Measurements from ENCODE around the gene CCDC57. TPM values are rescaled to one million over a fixed set of nuclear protein-coding genes. Genes with fewer than 3 reads are reported as not detected.
A peak's percentile ranks its signal among the peaks of the same experiment; 100 is the strongest.

CCDC57 gene
- total RNA-seq, 1 donor from 2014 or later, result 56.6 TPM

DNA sequence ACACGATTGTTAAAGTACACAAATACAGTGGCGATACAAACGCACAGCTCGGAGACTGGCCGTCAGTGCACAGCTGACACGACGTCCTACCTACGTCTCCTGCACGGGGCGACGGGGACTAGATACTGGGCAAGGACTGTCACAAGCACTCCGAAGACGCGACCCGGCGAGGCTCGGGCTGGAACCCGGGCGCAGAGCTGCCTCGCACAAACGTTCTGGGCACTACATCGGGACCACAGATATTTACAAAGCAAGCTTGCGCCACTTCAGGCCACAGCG, 30.0 kb upstream of the CCDC57 start:
- no peak overlapping the region for H3K27ac Mint-ChIP-seq
- no peaks in the 10 kb centered on the region for H3K9me3 Mint-ChIP-seq
- DNase-seq (no peak), ATAC-seq (ENCODE audit: low read depth) (no peak)
- intact Hi-C loops (cut with micrococcal nuclease), result no loop called here
- ChIA-PET CTCF (interaction anchor here (1.2 kb wide), 1 partner anchor 78 kb away, joined by 3 read pairs; no protein-coding TSS in a partner anchor), POLR2A (interaction anchor here (1.0 to 1.3 kb wide), 2 partner anchors 14 to 60 kb away, joined by 3 read pairs; partner anchors contain the start of gene SLC16A3)
- peaks cover 62% of the 10 kb centered on the region for H3K36me3 Mint-ChIP-seq (ENCODE audit: low read depth)
- H3K4me1 Mint-ChIP-seq, result peaks cover 41% of the 10 kb centered on the region
- H3K27me3 Mint-ChIP-seq, result no peaks in the 10 kb centered on the region
- no peak overlapping the region for H3K4me3 Mint-ChIP-seq
- TF ChIP-seq, protein P1, sequence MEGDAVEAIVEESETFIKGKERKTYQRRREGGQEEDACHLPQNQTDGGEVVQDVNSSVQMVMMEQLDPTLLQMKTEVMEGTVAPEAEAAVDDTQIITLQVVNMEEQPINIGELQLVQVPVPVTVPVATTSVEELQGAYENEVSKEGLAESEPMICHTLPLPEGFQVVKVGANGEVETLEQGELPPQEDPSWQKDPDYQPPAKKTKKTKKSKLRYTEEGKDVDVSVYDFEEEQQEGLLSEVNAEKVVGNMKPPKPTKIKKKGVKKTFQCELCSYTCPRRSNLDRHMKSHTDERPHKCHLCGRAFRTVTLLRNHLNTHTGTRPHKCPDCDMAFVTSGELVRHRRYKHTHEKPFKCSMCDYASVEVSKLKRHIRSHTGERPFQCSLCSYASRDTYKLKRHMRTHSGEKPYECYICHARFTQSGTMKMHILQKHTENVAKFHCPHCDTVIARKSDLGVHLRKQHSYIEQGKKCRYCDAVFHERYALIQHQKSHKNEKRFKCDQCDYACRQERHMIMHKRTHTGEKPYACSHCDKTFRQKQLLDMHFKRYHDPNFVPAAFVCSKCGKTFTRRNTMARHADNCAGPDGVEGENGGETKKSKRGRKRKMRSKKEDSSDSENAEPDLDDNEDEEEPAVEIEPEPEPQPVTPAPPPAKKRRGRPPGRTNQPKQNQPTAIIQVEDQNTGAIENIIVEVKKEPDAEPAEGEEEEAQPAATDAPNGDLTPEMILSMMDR (IDR thresholded peaks at IDR 0.05), result no peak

DNA sequence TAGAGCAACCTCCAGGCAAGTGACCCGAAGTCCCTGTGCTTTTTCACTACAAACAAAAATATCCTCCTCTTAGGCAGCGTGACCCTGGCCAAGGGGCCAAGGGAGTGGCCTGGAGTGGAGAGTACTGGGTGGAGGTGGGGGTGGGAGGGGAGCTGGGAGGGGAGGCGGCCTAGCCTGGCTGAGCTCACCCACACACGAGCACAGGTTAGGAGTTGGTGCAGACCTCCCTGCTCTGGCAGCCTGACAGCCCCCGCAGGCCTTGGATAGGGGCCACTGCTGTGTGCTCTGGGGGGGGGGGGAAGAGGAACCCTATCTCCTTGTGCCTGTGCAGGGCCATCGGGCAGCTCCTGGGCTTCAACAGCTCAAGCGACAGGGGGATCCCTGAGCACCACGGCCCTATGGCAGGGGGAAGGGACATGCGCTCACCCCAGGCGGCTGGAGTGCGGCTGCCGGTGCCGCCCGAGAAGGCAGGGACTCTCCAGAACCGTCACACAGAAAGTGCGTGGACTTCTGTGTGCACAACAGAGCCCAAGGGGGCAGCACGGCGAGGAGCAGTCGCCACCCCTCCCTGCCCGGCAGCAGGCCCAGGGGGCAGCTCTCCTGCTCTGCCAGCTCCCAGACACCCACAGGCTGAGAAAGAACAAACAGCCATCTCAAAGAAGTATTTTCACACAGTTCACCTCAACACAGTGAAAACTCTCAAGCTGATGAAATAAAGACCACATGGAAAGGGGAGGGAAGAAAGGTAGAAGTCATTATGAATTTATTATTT, 29.5 kb upstream of the CCDC57 start:
- Mint-ChIP-seq H3K36me3 (ENCODE audit: low read depth) (peaks cover 61% of the 10 kb centered on the region), H3K27ac (no peak overlapping the region), H3K4me1 (peaks cover 41% of the 10 kb centered on the region), H3K4me3 (no peak overlapping the region), H3K27me3 (no peaks in the 10 kb centered on the region), H3K9me3 (no peaks in the 10 kb centered on the region)
- CTCF ChIA-PET, result interaction anchor here (0.9 to 1.2 kb wide), 2 partner anchors 36 to 79 kb away, joined by 3 read pairs; no protein-coding TSS in a partner anchor
- POLR2A ChIA-PET, result interaction anchor here (0.9 to 1.4 kb wide), 5 partner anchors 13 to 64 kb away, joined by 3 to 7 read pairs (median 3); partner anchors contain the start of gene SLC16A3
- intact Hi-C loops (cut with micrococcal nuclease), result no loop called here
- no peak for ATAC-seq (ENCODE audit: low read depth)
- TF ChIP-seq, protein P1 (IDR thresholded peaks at IDR 0.05), result no peak
- DNase-seq, result no peak

DNA sequence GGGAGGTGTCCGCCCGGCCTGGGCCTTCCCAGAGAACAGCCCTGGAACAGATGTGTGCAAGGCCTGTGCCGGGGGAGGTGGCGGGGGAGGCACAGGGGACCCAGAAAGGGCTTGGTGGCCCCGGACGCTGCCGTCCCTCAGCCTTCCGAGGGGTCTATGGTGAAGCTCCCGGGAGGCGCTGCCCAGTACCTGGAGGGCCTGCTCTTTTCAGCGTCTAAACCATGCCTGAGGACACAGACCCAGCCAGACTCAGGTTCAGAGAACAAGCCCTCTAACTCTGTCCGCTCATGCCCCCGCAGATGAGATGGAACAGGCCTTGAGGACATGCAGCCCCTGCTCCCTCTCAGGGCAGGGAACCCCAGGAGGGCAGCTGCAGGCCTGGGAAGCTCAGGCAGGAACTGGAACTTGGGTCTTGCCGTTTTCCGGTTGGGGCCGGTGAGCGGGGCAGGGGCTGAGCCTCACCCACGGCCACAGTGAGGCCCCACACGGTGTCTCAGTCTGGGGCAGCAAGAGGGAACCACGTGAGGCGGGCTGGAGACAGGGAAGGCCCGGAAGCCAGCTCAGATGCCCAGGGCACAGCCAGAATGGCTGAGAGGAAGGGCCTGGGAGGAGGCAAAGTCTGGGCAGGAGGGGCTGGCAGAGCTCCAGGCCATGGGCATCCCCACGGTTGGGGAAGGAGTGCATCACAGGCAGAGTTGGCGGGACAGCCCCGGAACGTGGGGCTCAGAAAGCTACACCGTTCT, 28.7 kb upstream of the CCDC57 start:
- Mint-ChIP-seq H3K9me3 (no peaks in the 10 kb centered on the region), H3K27ac (no peak overlapping the region), H3K27me3 (no peaks in the 10 kb centered on the region), H3K4me3 (peak overlapping the region; percentile 11), H3K4me1 (peaks cover 37% of the 10 kb centered on the region), H3K36me3 (ENCODE audit: low read depth) (peaks cover 53% of the 10 kb centered on the region)
- intact Hi-C loops (cut with micrococcal nuclease), result no loop called here
- POLR2A ChIA-PET, result interaction anchor here (0.7 to 1.4 kb wide), 5 partner anchors 13 to 1018 kb away, joined by 3 to 7 read pairs (median 3); partner anchors contain the start of gene SLC16A3
- TF ChIP-seq, protein P1 (IDR thresholded peaks at IDR 0.05), result no peak
- ATAC-seq (ENCODE audit: low read depth) (peak; percentile 13), DNase-seq (no peak)
- CTCF ChIA-PET, result interaction anchor here (0.9 kb wide), 1 partner anchor 35 kb away, joined by 3 read pairs; no protein-coding TSS in a partner anchor

DNA sequence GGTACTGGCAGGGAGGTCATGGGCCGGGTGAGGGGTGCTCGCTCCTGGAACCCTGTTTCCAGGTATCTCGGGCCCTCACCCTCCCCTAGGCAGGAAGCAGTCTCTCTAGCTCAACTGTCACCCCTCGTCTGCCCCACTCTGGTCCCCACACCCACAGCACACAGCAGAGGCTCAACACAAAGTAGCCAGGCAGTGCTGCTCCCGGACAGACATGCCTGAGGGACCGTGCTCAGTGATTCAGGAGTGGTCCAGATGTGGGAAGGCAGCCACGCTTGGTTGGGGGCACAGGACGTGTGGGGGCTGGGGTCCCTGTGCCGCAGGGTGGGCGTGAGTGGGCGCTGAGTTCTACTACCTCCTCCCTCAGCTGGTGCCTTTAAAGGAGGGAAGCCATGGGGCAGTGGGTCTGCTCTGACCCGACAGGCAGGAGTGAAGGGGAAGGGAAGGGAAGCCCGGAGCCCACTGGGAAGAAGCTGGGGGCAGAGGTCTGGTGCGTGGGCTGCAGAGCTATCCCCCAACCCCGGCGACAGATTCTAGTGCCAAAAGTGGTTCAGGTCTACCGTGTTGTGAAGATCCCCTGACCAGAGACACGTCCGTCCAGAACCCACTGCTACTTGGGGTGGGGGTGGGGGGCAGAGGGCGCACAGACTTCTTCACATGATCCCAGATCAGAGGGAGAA, 28.0 kb upstream of the CCDC57 start:
- H3K9me3 Mint-ChIP-seq, result no peaks in the 10 kb centered on the region
- CTCF ChIA-PET, result no interaction called here
- H3K4me1 Mint-ChIP-seq, result peaks cover 35% of the 10 kb centered on the region
- no peak for ATAC-seq (ENCODE audit: low read depth)
- no peak for DNase-seq
- intact Hi-C loops (cut with micrococcal nuclease), result no loop called here
- H3K27ac Mint-ChIP-seq, result peak overlapping the region; percentile 68
- no peak overlapping the region for H3K4me3 Mint-ChIP-seq
- TF ChIP-seq, protein P1 (IDR thresholded peaks at IDR 0.05), result no peak
- POLR2A ChIA-PET, result interaction anchor here (0.7 to 1.3 kb wide), 2 partner anchors 11 to 1017 kb away, joined by 3 to 5 read pairs; partner anchors contain the start of gene SLC16A3
- no peaks in the 10 kb centered on the region for H3K27me3 Mint-ChIP-seq
- H3K36me3 Mint-ChIP-seq (ENCODE audit: low read depth), result peaks cover 47% of the 10 kb centered on the region

All from activated B cell treated with CpG ODN at 0.5 μM for 24 hours (primary cell).